AG09309 (cell line): ENCODE results near the gene GRIK4.

Experiments
- DNase-seq: peaks from one replicate; pipeline ENCODE4 v3.0.0-alpha.2; 2010; ENCODE audit warnings: low read depth
- H3K4me3 ChIP-seq: 2 replicates; pipeline ENCODE4 v1.5.1; 2011; ENCODE audit warnings: mild to moderate bottlenecking, low read depth, low read length, moderate library complexity; ENCODE audit not compliant: control insufficient read depth
- TF ChIP-seq, protein P1 (sequence below): IDR thresholded peaks from 2 replicates; pipeline ENCODE4 v1.5.1; 2011; ENCODE audit warnings: mild to moderate bottlenecking, low read depth, low read length, inconsistent platforms; ENCODE audit not compliant: insufficient read depth, control insufficient read depth; ENCODE audit errors: missing control alignments

Gene GRIK4

DNA sequence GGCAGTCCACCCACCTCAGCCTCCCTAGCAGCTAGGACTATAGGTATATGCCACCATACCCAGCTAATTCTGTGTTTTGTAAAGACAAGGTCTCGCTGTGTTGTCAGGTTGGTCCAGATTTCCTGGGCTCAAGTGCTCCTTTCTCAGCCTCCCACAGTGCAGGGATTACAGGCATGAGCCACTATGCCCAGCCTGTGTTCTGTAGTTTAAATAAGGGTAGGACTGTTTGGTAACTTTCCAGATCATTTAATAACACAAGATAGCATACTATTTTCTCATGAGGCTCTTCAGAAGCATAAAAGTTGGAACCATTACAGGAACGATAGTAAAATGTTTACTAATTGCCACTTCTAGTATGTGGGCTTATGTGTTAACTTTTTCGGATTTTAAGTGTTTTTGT, 38.0 kb upstream of the GRIK4 start:
- TF ChIP-seq, protein P1, sequence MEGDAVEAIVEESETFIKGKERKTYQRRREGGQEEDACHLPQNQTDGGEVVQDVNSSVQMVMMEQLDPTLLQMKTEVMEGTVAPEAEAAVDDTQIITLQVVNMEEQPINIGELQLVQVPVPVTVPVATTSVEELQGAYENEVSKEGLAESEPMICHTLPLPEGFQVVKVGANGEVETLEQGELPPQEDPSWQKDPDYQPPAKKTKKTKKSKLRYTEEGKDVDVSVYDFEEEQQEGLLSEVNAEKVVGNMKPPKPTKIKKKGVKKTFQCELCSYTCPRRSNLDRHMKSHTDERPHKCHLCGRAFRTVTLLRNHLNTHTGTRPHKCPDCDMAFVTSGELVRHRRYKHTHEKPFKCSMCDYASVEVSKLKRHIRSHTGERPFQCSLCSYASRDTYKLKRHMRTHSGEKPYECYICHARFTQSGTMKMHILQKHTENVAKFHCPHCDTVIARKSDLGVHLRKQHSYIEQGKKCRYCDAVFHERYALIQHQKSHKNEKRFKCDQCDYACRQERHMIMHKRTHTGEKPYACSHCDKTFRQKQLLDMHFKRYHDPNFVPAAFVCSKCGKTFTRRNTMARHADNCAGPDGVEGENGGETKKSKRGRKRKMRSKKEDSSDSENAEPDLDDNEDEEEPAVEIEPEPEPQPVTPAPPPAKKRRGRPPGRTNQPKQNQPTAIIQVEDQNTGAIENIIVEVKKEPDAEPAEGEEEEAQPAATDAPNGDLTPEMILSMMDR, result no peak
- DNase-seq, result no peak
- no peak overlapping the region for H3K4me3 ChIP-seq

DNA sequence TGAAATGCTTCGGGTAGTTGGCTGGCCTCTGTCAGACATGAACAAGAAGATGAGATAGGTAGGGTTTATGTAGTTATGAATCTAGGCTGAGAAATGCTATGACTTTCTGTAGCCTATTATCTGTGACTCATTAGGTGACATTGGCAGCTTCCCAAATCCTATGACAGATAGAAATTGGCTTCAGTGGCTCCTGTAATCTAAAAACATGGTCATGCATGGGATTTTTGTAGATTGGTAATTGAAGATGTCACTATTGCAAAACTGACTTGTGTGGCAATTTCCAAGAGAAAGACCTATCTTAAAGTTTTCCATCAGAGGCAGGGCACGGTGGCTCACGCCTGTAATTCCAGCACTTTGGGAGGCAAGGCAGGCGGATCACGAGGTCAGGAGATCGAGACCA, 29.4 kb upstream of the GRIK4 start:
- no peak overlapping the region for H3K4me3 ChIP-seq
- TF ChIP-seq, protein P1, result no peak
- no peak for DNase-seq

DNA sequence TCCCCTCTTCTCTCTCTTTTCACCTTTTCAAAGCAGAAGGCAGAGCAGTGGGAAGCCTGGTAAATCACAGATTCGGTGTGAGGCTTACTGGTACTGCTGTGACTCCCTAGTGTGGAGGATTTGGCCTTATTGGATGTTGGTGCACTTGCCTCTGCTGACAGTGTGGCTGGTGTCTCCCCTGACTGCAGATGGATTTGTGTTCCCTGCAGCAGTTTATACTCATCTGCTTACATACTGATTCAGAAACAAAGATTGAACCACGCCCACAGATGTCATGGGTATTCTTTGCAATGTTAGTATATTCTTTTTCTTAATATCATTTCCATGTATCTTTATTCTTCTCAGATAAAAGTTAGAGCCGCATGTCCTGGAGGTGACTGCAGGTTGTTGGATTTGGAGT, 26.8 kb upstream of the GRIK4 start:
- TF ChIP-seq, protein P1, result no peak
- no peak for DNase-seq
- H3K4me3 ChIP-seq, result no peak overlapping the region

DNA sequence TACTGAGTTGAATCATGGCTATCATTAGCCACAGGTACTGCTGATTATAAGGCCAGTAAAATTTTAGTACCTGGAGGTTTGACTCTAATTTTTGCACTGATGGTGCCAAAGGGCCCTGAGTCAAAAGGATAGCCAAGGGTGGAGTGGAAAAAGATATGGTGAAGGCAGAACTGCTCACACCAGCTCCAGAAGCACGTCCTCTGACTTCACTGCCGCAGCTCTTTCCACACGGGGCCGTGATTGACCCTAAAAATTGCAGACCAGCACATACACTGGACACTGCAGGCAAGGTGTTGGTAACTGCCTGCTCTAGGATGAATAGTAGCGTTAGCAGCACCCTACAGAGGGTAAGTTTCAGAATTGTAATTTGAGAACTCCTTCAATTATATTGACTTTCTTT, 25.4 kb upstream of the GRIK4 start:
- no peak overlapping the region for H3K4me3 ChIP-seq
- TF ChIP-seq, protein P1, result no peak
- DNase-seq, result no peak

DNA sequence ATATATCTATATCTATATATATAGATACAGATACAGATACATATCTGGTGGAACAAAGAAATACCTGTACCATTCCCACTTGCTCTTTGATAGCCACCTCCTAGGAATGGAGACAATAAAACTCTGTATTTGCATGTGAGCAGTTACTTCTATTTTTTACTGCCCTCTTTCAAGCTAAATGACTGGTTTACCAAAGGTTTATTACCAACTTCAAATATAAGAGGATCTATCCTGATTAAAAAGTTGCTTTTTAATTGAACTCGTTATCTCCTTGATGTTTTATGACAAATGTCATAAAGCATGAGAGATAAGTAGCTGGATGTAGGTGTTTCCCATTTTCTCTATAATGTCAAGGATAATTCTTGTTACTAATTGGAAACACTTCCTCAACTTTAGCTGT, 21.7 kb upstream of the GRIK4 start:
- TF ChIP-seq, protein P1, result no peak
- H3K4me3 ChIP-seq, result no peak overlapping the region
- no peak for DNase-seq

DNA sequence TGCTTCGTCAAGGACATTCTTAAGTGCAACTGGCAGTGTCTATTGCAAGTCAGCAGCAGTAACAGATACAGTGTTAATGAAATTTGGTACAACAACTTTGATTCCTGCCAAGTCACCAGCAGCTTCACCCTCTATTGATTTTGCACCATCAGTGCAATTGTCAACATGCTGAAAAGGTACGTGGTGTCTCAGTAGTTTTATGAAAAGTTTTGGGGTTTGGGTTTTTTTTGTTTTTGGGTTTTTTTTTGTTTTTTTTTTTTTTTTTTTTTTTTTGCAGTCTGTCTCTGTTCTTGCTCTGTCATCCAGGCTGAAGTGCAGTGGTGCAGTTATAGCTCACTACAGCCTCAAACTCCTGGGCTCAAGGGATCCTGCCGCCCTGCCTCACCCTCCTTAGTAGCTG, 19.1 kb upstream of the GRIK4 start:
- TF ChIP-seq, protein P1, result no peak
- DNase-seq, result no peak
- no peak overlapping the region for H3K4me3 ChIP-seq

DNA sequence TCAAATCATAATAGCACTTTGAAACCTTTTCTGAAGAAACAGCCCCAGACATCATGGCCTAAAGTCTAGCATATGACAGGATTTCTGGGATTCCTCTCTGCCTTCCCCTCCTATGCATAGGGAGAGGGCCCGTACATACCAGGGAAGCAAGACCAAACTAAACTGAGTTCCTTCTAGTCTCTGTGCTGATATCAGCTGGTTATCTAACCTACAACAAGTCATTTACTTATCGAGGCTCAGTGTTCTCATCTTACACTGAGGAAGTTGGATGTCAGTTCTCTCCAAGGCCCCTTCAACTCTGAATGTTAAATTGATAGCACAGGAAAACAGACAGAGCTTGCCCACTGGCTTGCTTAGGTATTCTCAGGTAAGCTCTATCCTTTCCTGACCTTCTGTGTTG, 17.0 kb upstream of the GRIK4 start:
- no peak for DNase-seq
- TF ChIP-seq, protein P1, result no peak
- no peak overlapping the region for H3K4me3 ChIP-seq
